ENCODE measurements around the gene CCDC138.
"Not testable (repeated sequence)": the region's sequence is repeated elsewhere in the genome, so short reads cannot be mapped to it uniquely, and the experiment has no call there.

The CCDC138 gene

DNA sequence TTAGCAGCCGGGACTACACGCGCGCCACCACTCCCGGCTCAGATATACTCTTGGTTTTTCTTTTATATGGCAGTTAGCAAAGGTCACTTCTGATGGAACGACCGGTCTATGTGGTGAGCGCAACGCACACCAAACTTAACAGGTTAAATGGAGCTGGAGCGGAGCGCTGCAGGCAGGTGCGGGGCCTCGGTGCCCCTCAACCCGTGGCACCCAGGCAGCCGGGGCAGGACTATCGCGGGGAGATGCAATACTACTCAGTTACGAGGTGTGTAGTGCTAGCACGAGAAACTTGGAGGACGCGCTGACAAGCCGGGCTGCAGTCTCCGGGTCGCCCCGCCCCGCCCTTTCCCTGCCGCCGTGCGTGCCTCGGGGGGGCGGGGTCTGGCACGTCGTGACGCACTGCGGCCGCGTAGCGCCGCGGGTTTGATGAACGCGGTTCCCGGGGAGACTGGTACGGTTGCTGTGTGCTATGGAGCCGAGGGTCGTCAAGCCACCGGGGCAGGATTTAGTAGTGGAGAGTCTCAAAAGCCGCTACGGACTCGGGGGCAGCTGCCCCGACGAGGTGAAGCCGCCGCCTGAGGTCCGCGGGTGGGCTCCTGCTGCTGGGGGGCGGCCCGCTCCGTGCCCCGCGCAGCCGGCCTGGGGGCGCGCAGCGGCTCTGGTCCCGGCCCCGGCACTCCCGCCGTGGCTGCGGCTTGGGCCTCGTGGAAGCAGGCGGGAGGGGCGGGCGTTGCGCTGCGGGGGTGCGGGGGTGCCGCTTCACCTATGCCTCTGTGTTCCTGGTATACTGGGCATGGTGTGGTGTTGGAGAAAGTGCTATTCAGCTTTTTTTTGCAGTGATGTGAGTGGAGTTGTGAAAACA, at the start of gene CCDC138:
CCDC138 (plus strand) TSS at position 418 of the 862 bp plus-strand sequence; CDS start at position 470, 52 bp downstream.
- DNase-seq: no peak

DNA sequence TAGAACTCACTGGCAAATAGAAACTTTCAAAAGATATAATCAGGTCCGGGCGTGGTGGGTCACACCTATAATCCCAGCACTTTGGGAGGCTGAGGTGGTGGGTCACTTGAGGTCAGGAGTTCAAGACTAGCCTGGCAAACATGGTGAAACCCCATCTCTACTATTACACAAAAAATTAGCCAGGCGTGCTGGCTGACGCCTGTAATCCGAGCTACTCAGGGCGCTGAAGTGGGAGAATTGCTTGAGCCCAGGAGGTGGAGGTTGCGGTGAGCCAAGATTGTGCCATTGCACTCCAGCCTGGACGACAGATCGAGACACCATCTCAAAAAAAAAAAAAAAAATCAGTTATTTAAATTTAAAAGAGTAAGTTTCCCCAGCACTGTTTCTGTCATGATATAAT, 28.6 kb upstream of the CCDC138 start:
- not testable (repeated sequence) for DNase-seq

DNA sequence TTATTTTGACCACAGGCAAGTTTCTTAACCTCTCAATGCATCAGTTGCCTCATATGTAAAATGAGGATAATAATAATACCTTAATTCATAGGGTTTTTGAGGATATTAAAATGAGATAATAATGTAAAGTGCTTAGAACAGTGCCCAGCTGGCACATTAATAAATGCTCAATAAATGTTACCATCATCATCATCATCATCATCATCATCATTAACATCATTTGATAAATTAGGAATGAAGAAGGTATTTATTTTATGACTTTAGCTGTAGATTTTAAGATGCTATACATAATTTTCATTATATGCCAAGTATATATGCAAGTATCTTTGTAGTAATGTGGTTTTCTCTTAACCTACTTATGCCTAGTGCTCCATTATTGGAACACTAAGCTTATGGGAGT, 24.0 kb upstream of the CCDC138 start:
- DNase-seq: not testable (repeated sequence)

- DNase-seq: not testable (repeated sequence)
Observed at GRCh38 chr2:108766671-108767070, 19.9 kb upstream of the CCDC138 start.

DNA sequence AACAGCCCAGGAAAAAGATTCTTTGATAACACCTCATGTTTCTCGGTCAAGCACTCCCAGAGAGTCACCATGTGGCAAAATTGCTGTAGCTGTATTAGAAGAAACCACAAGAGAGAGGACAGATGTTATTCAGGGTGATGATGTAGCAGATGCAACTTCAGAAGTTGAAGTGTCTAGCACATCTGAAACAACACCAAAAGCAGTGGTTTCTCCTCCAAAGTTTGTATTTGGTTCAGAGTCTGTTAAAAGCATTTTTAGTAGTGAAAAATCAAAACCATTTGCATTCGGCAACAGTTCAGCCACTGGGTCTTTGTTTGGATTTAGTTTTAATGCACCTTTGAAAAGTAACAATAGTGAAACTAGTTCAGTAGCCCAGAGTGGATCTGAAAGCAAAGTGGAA, 18.7 kb upstream of the CCDC138 start:
- DNase-seq: not testable (repeated sequence)

DNA sequence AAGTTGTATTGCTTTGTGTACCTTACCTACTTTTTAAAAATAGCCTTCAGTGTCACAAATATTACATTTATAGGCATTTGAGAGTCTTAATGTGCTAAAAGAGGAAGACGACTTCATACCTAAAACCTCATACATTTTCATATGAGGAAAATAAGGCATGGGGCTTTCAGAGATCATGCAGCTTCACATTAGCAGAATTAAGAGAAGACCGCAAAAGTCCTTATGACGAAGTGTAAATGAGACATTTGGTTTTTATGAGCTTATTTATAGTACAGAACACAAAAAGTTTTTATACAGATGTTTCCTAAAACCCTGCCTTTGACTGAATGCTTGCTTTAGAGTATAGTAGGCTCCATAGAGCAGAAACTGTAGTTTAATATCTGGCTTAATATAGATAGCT, 10.1 kb upstream of the CCDC138 start:
- no peak for DNase-seq

GRCh38 chr2:108778857-108779256, 7.7 kb upstream of the CCDC138 start:
- no peak for DNase-seq

DNA sequence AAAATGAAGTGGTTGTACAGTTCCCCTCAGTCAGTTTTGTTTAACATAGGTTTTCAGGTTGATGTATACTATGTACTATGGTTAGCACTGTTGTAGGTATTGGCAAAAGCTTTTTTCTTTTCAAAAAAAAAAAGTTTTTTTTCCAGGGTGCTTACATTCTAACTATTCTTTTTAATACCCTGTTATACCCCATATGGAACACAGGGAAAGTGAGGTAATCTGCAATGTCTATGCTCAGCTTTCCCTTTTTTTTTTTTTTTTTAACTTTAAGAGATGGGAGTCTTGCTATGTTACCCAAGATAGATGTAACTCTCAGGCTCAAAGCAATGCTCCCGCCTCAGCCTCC, 590 bp upstream of the CCDC138 start:
- no peak for DNase-seq

DNA sequence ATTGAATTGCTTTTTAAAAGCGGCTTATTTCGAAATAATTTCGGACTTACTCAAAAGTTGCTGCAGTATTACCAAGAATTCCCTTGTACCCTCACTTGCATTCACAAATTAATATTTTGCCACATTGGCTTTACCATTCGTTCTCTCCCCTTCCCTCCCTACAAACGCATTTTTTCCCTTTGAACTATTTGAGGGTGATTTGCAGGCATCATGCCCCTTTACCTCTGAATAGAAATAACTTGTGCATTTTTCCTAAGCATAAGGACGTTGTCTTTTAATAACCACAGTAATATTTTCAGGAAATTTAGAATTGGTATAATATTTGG, 608 bp downstream of the CCDC138 start:
- DNase-seq: no peak

- no peak for DNase-seq
Observed at GRCh38 chr2:108803045-108803736, 16.6 kb downstream of the CCDC138 start.

DNA sequence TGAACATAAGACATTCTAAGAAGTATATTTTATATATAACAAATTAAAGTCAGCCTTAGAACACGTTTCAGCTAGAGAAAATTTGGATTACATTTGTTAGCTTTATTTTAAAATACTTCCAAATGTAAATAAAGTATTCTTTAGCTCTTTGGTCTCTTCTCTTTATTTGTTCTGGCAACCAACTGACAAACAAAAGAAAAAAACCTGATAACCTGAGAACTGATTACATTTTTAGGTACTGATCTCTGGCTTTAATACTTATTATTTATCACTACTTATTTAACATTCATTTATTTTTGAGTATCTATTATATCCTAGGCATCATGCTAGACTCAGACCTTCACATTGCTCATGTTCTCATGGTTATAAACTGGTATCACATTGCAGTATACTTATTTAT, 18.5 kb downstream of the CCDC138 start:
- no peak for DNase-seq

DNA sequence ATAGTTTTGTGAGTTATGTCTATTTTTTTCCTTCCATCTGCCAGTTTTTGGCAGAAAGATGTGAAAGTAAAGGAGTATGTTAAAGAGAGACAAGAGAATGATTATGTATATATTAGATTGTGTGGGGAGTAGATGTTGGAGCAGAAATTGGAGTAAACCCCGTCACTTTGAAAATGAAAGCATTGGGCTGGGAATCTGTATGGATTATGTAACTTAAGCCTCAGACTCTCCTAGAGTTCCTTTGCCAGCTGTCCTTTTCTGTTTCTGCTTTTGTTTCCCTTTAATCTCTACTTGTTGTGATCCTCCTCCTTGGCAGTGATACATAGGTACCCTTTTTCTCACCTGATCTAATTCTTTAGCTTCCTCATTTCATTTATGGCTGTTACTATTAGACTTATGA, 19.2 kb downstream of the CCDC138 start:
- DNase-seq: no peak

DNA sequence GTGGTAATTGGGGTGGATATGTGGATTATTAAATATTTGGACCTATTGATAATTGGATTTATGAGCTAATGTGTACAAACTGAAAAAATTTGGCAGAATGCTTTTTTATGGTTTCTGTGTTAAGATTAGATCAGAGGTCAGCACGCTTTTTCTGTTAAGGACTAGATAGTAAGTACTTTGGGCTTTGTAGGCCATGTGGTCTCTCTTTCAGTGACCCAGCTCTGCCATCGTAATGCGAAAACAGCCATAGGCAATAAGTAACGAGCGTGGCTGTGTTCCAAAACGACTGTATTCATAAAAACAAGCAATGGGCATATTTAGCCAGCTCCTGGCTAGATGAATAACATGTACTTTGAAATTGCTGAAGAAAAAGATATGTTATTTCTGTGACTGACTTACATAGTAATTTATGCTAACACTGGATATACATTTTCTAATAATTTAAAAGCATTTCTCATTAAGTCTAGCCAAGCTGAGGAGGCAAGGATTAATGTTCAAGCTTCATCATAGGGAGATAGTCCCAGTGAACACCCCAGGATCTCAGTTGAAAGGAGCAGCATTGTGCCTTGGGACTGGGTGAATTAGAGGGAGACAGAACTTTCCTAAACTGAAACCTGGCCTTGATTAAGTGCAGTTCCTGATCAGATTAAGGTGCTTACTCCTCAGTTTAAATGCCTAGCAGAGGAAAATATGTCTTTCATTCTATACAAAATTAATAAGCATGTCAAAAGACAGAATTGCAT, 20.0 kb downstream of the CCDC138 start:
- no peak for DNase-seq

GRCh38 chr2:108809936-108810335, 23.4 kb downstream of the CCDC138 start:
- DNase-seq: no peak

DNA sequence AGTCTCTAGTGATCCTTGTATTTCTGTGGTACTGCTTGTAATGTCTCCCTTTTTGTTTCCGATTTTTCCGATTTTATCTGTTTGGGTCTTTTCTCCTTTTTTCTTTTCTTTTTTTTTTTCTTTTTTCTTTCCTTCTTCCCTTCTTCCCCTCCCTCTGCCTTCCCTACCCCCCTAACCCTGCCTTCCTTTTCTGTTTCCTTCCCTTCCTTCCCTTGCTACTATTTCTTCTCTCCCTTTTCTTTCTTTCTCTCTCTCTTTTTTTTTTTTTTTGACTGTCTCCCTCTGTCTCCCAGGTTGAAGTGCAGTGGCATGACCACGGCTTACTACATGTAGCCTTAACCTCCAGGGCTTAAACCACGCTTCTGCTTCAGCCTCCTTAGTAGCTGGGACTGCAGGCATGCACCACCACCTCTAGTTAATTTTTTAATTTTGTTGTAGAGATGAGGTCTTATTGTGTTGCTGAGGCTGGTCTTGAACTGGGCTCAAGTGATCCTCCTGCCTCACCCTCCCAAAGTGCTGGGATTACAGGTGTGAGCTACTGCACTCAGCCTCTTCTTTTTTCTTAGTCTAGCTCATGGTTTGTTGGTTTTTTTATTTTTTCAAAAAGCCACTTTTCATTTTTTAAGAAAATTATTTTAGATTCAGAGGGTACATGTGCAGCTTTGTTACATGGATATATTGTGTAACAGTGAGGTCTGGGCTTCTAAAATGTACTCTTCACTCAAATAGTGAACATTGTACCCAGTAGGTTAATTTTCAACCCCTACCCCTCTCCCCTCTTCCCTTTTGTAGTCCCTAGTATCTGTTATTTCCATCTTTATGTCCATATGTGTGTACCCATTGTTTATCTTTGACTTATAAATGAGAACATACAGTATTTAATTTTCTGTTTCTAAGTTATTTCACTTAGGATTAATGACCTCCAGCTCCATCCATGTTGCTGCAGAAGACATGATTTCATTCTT, 24.7 kb downstream of the CCDC138 start:
- no peak for DNase-seq

- DNase-seq: no peak
Observed at GRCh38 chr2:108813732-108814131, 27.2 kb downstream of the CCDC138 start.

DNA sequence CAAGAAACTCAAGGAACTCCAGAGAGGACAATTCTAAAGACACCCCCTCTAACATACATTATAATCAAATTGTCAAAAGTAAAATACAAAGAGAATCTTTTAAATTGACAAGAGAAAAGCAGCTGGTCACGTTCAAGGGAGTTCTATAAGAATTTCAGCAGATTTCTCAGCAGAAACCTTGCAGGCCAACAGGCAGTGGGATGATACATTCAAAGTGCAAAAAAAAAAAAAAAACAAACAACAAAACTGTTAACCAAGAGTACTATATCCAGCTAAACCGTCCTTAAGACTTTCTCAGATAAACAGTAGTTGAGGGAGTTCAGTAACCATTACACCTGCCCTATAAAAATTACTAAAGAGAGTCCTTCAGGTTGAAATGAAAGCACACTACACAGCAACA, 33.9 kb downstream of the CCDC138 start:
- DNase-seq: no peak

DNA sequence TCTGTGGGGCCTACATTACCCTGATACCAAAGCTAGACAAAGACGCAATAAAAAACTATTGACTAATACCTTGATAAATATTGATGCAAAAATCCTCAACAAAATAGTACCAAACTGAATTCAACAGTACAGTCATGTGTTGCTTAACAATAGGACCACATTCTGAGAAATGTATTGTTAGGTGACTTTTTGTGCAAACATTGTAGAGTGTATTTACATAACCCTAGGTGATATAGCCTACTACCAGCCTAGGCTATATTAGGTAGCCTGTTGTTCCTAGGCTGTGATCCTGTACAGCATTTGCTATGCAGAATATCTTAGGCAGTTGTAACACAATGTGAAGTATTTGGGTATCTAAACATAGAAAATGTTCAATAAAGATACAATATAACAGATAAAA, 36.7 kb downstream of the CCDC138 start:
- DNase-seq: no peak

DNA sequence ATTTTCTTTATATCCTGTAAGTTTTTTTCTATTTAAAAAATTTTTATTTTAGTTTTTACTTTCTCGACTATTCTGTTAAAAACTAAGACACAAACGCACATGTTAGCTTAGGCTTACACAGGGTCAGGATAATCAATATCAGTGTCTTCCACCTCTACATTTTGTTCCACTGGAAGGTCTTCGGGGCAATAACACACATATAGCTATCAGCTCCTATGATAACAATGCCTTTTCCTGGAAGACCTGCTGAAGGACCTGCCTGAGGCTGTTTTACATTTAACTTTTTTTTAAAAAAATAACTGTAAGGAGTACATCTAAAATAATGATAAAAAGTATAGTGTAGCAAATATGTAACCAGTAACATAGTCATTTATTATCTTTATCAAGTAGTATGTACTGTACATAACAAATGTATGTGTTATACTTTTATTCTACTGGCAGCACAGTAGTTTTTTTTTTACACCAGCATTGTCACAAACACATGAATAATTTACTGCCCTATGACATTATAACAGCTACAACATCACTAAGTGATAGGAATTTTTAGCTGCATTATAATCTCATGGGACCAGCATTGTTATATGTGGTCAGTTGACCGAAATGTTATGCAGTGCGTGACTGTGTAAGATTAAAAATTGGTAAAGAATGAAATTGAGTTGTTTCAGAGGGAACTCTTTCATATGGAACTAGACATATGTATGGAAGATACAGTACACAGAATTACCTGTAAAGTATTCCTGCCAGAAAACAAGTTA, 37.9 kb downstream of the CCDC138 start:
- no peak for DNase-seq

GRCh38 chr2:108825254-108825653, 38.7 kb downstream of the CCDC138 start:
- no peak for DNase-seq

DNA sequence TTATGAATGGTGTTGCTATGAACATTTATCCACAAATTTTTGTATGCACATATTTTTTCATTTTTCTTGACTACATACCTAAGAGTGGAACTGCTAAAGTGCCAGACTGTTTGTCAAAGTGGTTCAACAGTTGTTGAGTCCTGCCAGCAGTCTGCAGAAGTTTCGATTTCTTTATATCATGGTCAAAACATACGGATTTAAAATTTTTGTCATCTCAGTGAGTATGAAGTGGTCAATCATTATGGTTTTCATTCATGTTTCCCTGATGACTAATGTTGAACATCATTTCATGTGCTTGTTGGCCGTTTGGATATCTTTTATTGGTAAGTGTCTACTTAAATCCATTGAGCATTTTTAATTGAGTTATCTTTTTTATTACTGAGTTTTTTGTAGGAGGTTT, 39.2 kb downstream of the CCDC138 start:
- no peak for DNase-seq

Measured in NCI-H187 treated with DMSO at 0.1 percent for 48 hours (cell line).